GM12878 (cell line): ENCODE measurements around the gene ACYP2. TPM values are rescaled to one million over a fixed set of nuclear protein-coding genes. Genes with fewer than 3 reads are reported as not detected.
"Not testable (repeated sequence)": the region's sequence is repeated elsewhere in the genome, so short reads cannot be mapped to it uniquely, and the experiment has no call there.

ENCODE experiments used
- ATAC-seq: fragments of 200-7000 bp; cut with Tn5 transposase; 3 replicates; pipeline ENCODE4 v1.9.1; 2020; ENCODE audit warnings: mild to moderate bottlenecking, moderate library complexity
- BruUV-seq: library from RNA; stranded (reverse); fragments of 400-500 nt; replicated peaks from 2 replicates; lab custom pipeline; 2021; lab: Mats Ljungman, UMichigan
- CTCF ChIA-PET: fragments of 300-600 bp; sonication (Branson Sonifier 250); formaldehyde crosslinking; extraction: SDS; loops from one replicate; lab custom pipeline; 2021; ENCODE audit warnings: inconsistent platforms; lab: Yijun Ruan, JAX
- POLR2A ChIA-PET: fragments of 350-600 bp; formaldehyde crosslinking; extraction: SDS; loops from one replicate; lab custom pipeline; 2021; ENCODE audit warnings: inconsistent platforms; lab: Charles Lee
- RAD21 ChIA-PET: fragments of 300-600 bp; sonication (Branson Sonifier 250); formaldehyde crosslinking; loops from one replicate; lab custom pipeline; 2023; ENCODE audit warnings: antibody characterized with exemption; ENCODE audit not compliant: unreplicated experiment; lab: Charles Lee
- SMC1A ChIA-PET: fragments of 300-600 bp; sonication (Branson Sonifier 250); formaldehyde crosslinking; loops from one replicate; lab custom pipeline; 2023; ENCODE audit not compliant: unreplicated experiment, uncharacterized antibody; lab: Charles Lee
- DNase-seq: peaks from one replicate; pipeline ENCODE4 v3.0.0-alpha.2; 2011; ENCODE audit warnings: low read depth, low spot score
- FAIRE-seq: peaks from 3 replicates; lab custom pipeline; 2011; peaks lifted over from hg19 to GRCh38; lab: Jason Lieb, UNC
- H2AFZ ChIP-seq: 2 replicates; pipeline ENCODE4 v1.6.0; 2011; ENCODE audit warnings: low read depth, low read length, control low read depth; ENCODE audit not compliant: control insufficient read depth
- H3K27ac ChIP-seq: 2 replicates; pipeline ENCODE4 v1.5.1; 2011; ENCODE audit warnings: control low read depth; ENCODE audit not compliant: control insufficient read depth, insufficient read depth
- H3K27me3 ChIP-seq, 2 experiments: replicated peaks in 1 of 2; 2 replicates each; pipeline versions ENCODE4 v1.6.0 to v1.6.1; 2011; ENCODE audit warnings: low read length in 1 of 2; ENCODE audit not compliant: control insufficient read depth in 2 of 2, insufficient read depth in 2 of 2
- H3K36me3 ChIP-seq, 2 experiments: 2 replicates each; pipeline ENCODE4 v1.5.1; 2011; ENCODE audit warnings: low read length in 1 of 2; ENCODE audit not compliant: control insufficient read depth in 2 of 2, insufficient read depth in 2 of 2
- H3K4me1 ChIP-seq: 2 replicates; pipeline ENCODE4 v1.6.1; 2011; ENCODE audit warnings: mild to moderate bottlenecking, low read length, moderate library complexity, mixed read lengths; ENCODE audit not compliant: control insufficient read depth, insufficient read depth
- H3K4me2 ChIP-seq: 2 replicates; pipeline ENCODE4 v1.6.0; 2011; ENCODE audit warnings: control low read depth; ENCODE audit not compliant: control insufficient read depth, insufficient read depth
- H3K4me3 ChIP-seq: fragments of 200-600 bp; sonication (generic); 2 replicates; pipeline ENCODE4 v1.5.1; 2016
- H3K79me2 ChIP-seq: 2 replicates; pipeline ENCODE4 v1.6.0; 2011; ENCODE audit warnings: low read length; ENCODE audit not compliant: control insufficient read depth, insufficient read depth
- H3K9ac ChIP-seq: 2 replicates; pipeline ENCODE4 v1.8.0; 2011; ENCODE audit warnings: low read length, control low read depth, mixed read lengths; ENCODE audit not compliant: control insufficient read depth, insufficient read depth
- H3K9me3 ChIP-seq: replicated peaks from 3 replicates; pipeline ENCODE4 v1.5.1; 2011; ENCODE audit warnings: mild to moderate bottlenecking, low read length; ENCODE audit not compliant: control insufficient read depth, insufficient read depth
- H4K20me1 ChIP-seq: 2 replicates; pipeline ENCODE4 v1.6.0; 2011; ENCODE audit not compliant: control insufficient read depth, insufficient read depth
- ASH2L ChIP-seq: fragments of 300-600, 200-600 bp; sonication (generic); IDR thresholded peaks from 2 replicates; pipeline ENCODE4 v1.6.1; 2017; ENCODE audit warnings: low read depth, mild to moderate bottlenecking, borderline replicate concordance
- CEBPZ ChIP-seq: fragments of 150-350 bp; IDR thresholded peaks from 2 replicates; pipeline ENCODE4 v1.6.1; 2016; ENCODE audit warnings: low read depth, low read length
- CHD1 ChIP-seq: IDR thresholded peaks from 2 replicates; pipeline ENCODE4 v1.6.1; 2012; ENCODE audit warnings: low read depth, low read length, improper control_type of control experiment
- JUND ChIP-seq: IDR thresholded peaks from 2 replicates; pipeline ENCODE4 v1.6.1; 2012; ENCODE audit warnings: low read depth, mild to moderate bottlenecking, low read length, improper control_type of control experiment, moderate library complexity
- ZNF207 ChIP-seq: fragments of 450-650 bp; IDR thresholded peaks from 2 replicates; pipeline ENCODE4 v1.6.1; 2014; ENCODE audit warnings: antibody characterized with exemption, mild to moderate bottlenecking, borderline replicate concordance
- WGBS: methylation state at CpG from one replicate; pipeline ENCODE4 v1.1.6; 2016; ENCODE audit warnings: low lambda C conversion rate; ENCODE audit not compliant: insufficient replicate concordance, insufficient coverage; ENCODE audit errors: missing lambda C conversion rate; 5-methylcytosine and 5-hydroxymethylcytosine counted together
- in situ Hi-C: fragments of 300-500 bp; cut with MboI; formaldehyde crosslinking; loops from 9 replicates; pipeline ENCODE4 v1.14.3; 2018; ENCODE audit warnings: mixed read lengths
- intact Hi-C: fragments of 100-400 bp; cut with micrococcal nuclease; formaldehyde crosslinking; loops from one replicate; pipeline ENCODE4 v1.14.2; 2022; ENCODE audit not compliant: unreplicated experiment
- polyA plus RNA-seq, 11 experiments: library from polyadenylated mRNA; depleted of rRNA in 4 of 11; unstranded in 6 of 11; stranded (reverse) in 5 of 11; fragments of >200 nt; fragmentation: Nextera tagmentation in 4 of 11; fragmentation: Illumina TruSeq in 1 of 11; extraction: Ambion mirVana in 4 of 11; extraction: Trizol in 1 of 11; gene quantifications; 1 replicate in 1 of 11; 2 replicates in 10 of 11; pipeline versions ENCODE4 v1.2.1 to v1.2.3, GENCODE V29; 2011 to 2016; ENCODE audit warnings: inconsistent platforms in 2 of 11, missing spikeins in 2 of 11, low read depth in 1 of 11
- total RNA-seq, 4 experiments: library from RNA; depleted of rRNA in 3 of 4; stranded (reverse); fragments of >200 nt in 3 of 4; fragmentation: Illumina TruSeq in 1 of 4; extraction: Trizol in 1 of 4; gene quantifications; 2 replicates each; pipeline versions ENCODE4 v1.2.1 to v1.2.3, GENCODE V29; 2013 to 2021
- TF ChIP-seq, protein P1 (sequence below): fragments of 450-650 bp; IDR thresholded peaks from 2 replicates; pipeline ENCODE4 v1.6.1; 2018; ENCODE audit warnings: mild to moderate bottlenecking, low read depth, moderate library complexity; ENCODE audit not compliant: partially characterized antibody

The ACYP2 gene
- total and polyA plus RNA-seq, 10 of the 15 experiments (the other 5 are each of a cell fraction or from before 2014, with no cell fraction given): 4.2 to 16.3 (median 9.0) TPM

DNA sequence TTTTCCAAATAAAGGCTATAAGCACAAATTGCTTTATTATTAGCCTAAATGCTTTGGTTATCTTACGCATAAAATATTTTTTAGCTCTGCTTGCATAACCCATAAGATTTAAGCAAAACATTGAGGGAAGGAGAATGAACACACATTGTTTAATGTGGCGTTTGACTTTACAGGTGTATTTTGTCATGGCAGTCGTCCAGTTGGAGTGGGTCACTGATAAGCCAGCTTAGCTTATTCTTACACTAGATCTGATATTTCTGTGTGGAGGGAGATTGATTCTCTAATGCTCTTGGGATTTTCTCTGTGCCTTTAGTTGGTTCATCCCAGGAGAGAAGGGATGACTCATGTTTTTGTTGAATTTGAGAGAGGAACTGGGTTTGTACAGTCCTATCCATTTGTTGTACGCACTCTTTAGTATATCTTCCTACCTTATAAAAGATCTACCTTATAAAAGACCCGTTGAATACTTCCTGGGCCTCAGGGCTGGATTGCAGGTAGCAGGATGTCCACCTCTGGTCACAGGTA lies 47.5 kb upstream of the ACYP2 start (continued):
- no peak for TF ChIP-seq ASH2L
- no peak for TF ChIP-seq JUND
- no peak for TF ChIP-seq CHD1
- no peak for TF ChIP-seq ZNF207
- TF ChIP-seq, protein P1, sequence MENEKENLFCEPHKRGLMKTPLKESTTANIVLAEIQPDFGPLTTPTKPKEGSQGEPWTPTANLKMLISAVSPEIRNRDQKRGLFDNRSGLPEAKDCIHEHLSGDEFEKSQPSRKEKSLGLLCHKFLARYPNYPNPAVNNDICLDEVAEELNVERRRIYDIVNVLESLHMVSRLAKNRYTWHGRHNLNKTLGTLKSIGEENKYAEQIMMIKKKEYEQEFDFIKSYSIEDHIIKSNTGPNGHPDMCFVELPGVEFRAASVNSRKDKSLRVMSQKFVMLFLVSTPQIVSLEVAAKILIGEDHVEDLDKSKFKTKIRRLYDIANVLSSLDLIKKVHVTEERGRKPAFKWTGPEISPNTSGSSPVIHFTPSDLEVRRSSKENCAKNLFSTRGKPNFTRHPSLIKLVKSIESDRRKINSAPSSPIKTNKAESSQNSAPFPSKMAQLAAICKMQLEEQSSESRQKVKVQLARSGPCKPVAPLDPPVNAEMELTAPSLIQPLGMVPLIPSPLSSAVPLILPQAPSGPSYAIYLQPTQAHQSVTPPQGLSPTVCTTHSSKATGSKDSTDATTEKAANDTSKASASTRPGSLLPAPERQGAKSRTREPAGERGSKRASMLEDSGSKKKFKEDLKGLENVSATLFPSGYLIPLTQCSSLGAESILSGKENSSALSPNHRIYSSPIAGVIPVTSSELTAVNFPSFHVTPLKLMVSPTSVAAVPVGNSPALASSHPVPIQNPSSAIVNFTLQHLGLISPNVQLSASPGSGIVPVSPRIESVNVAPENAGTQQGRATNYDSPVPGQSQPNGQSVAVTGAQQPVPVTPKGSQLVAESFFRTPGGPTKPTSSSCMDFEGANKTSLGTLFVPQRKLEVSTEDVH: no peak
- TF ChIP-seq CEBPZ: no peak
- TF ChIP-seq, all 136 proteins: peak for 0

GRCh38 chr2:54072483-54072882 lies 42.9 kb upstream of the ACYP2 start:
- RAD21 ChIA-PET, H4K20me1 ChIP-seq, H3K4me3 ChIP-seq, H3K36me3 ChIP-seq, ATAC-seq, in situ Hi-C loops, H3K4me2 ChIP-seq, H2AFZ ChIP-seq, H3K9ac ChIP-seq, FAIRE-seq, H3K79me2 ChIP-seq, H3K9me3 ChIP-seq, H3K4me1 ChIP-seq, CTCF ChIA-PET, BruUV-seq, DNase-seq, H3K27ac ChIP-seq, intact Hi-C loops, H3K27me3 ChIP-seq: not testable (repeated sequence)
- ChIA-PET POLR2A (interaction anchor here (0.7 kb wide), 1 partner anchor 50 kb away, joined by 4 read pairs; no protein-coding TSS in a partner anchor), SMC1A (interaction anchor here (1.0 kb wide), 1 partner anchor 25 kb away, joined by 3 read pairs; no protein-coding TSS in a partner anchor)
- 48% methylated on average over 2 of the region's 2 CpGs for WGBS
